Adrenal gland (tissue), 12 donors: Measurements from ENCODE around the gene TOB2. TPM values are rescaled to one million over a fixed set of nuclear protein-coding genes. Genes with fewer than 3 reads are reported as not detected.
A peak's percentile ranks its signal among the peaks of the same experiment; 100 is the strongest.

Experiments
- DNase-seq, 7 donors: peaks; one replicate each; pipeline ENCODE4 v3.0.0-alpha.2; 2019 to 2020
- H3K27ac ChIP-seq, 5 donors: fragments of 200-600 bp; sonication (generic) in 4 of 5; 1 replicate in 3 of 5; 2 replicates in 2 of 5; pipeline versions ENCODE4 v1.5.1 to v1.8.0; 2016 to 2020; ENCODE audit warnings: mild to moderate bottlenecking in 1 of 5
- H3K27me3 ChIP-seq: fragments of 200-600 bp; 2 replicates; pipeline ENCODE4 v1.8.0; 2021
- H3K36me3 ChIP-seq, 2 donors: fragments of 200-600 bp; replicated peaks in 1 of 2; 1 replicate in 1 of 2; 2 replicates in 1 of 2; pipeline versions ENCODE4 v1.5.1 to v1.8.0; 2018 to 2022
- H3K4me1 ChIP-seq, 2 donors: fragments of 200-600 bp; replicated peaks in 1 of 2; 1 replicate in 1 of 2; 2 replicates in 1 of 2; pipeline versions ENCODE4 v1.5.1 to v1.8.0; 2018 to 2021
- H3K4me3 ChIP-seq, 4 donors: fragments of 200-600 bp; sonication (generic) in 3 of 4; one replicate each; pipeline ENCODE4 v1.5.1; 2016 to 2018
- H3K9me3 ChIP-seq, 3 donors: fragments of 200-600 bp; sonication (generic) in 1 of 3; replicated peaks in 1 of 3; 1 replicate in 2 of 3; 2 replicates in 1 of 3; pipeline versions ENCODE4 v1.5.1 to v1.8.0; 2016 to 2021
- CTCF ChIP-seq, 6 experiments: fragments of 450-650 bp in 4 of 6; fragments of 200-600 bp in 2 of 6; sonication (generic) in 1 of 6; IDR thresholded peaks; 1 replicate in 5 of 6; 2 replicates in 1 of 6; pipeline versions ENCODE4 v1.5.1 to v1.8.0; 2016 to 2021; ENCODE audit warnings: antibody characterized with exemption in 6 of 6, mild to moderate bottlenecking in 2 of 6, moderate library complexity in 1 of 6
- POLR2A ChIP-seq, 2 donors: fragments of 450-650 bp; IDR thresholded peaks; one replicate each; pipeline ENCODE4 v1.6.1; 2017; ENCODE audit warnings: antibody characterized with exemption in 2 of 2, mild to moderate bottlenecking in 2 of 2, moderate library complexity in 1 of 2
- WGBS, 4 donors: extraction: QIAGEN DNeasy Blood & Tissue Kit in 2 of 4; methylation state at CpG; one replicate each; pipeline versions ENCODE4 v1.1.5 to v1.1.7; 2013 to 2017; 5-methylcytosine and 5-hydroxymethylcytosine counted together
- intact Hi-C, 2 donors: fragments of 100-400 bp; cut with DNase I; formaldehyde crosslinking; loops; one replicate each; pipeline versions ENCODE4 v1.14.1 to v1.15.0; 2022 to 2023
- polyA plus RNA-seq, 3 donors: library from polyadenylated mRNA; stranded (reverse); fragments of 200-250 nt in 2 of 3; fragments of 350-450 nt in 1 of 3; fragmentation: Illumina TruSeq in 1 of 3; extraction: RNeasy Lipid Tissue Mini Kit (QIAGEN cat#74804) in 1 of 3; gene quantifications; one replicate each; pipeline ENCODE4 v1.2.3, GENCODE V29; 2013 to 2014
- total RNA-seq, 9 donors: library from RNA; depleted of rRNA in 4 of 9; stranded (reverse); fragments of >200 nt in 4 of 9; fragments of 120-200 nt in 1 of 9; fragmentation: NEBNext Ultra II Directional in 1 of 9; extraction: Animal tissue kit (Norgen Biotek cat#: 25700) in 1 of 9; gene quantifications; one replicate each; pipeline versions ENCODE4 v1.1.0 to v1.2.4, GENCODE V29; 2013 to 2023
- donor health status: healthy with polysubstance abuse.
- donor health status: Bipolar disorder and iron deficiency.
- donor health status: DM: yes; HTN: yes; CAD: no.
- donor health status: DM: no; HTN: no; CAD: no.
- donor health status: DM: no; HTN: no; CAD: no.
- donor health status: DM: yes; HTN: yes; CAD: no.

The TOB2 gene
- total and polyA plus RNA-seq, 12 donors, result 14.7 to 117 (median 41.1) TPM

- Histone ChIP-seq H3K27ac (no peak overlapping the region), H3K9me3 (no peaks in the 10 kb centered on the region), H3K27me3 (no peaks in the 10 kb centered on the region), H3K4me1 (peaks cover 8 to 16% of the 10 kb centered on the region in 2 donors), H3K4me3 (no peak overlapping the region), H3K36me3 (peaks cover 0 to 43% of the 10 kb centered on the region in 2 donors)
- TF ChIP-seq CTCF (IDR thresholded peaks at IDR 0.05) (no peak), POLR2A (IDR thresholded peaks at IDR 0.05) (no peak)
- WGBS, 4 donors, result 88 to 96% (median 89%) methylated on average over 6 to 7 of the region's 7 CpGs
- intact Hi-C loops, result no loop called here
- DNase-seq, result no peak
These were observed 59.3 kb downstream of the TOB2 start for GRCh38 chr22:41387341-41387740.

GRCh38 chr22:41384128-41384527 is 62.5 kb downstream of the TOB2 start:
- Histone ChIP-seq H3K4me1 (peaks cover 17 to 31% of the 10 kb centered on the region in 2 donors), H3K27me3 (no peaks in the 10 kb centered on the region), H3K4me3 (no peak overlapping the region), H3K36me3 (peaks cover 0 to 23% of the 10 kb centered on the region in 2 donors), H3K27ac (peak overlapping the region in 2 of 5 donors; percentile 99), H3K9me3 (no peaks in the 10 kb centered on the region)
- intact Hi-C loops, result no loop called here
- no peak for DNase-seq
- TF ChIP-seq POLR2A (IDR thresholded peaks at IDR 0.05), result no peak
- TF ChIP-seq CTCF (IDR thresholded peaks at IDR 0.05), result no peak

Other genes with a start within 250 kb of the TOB2 start
- gene L3MBTL2, start 241.5 kb downstream of the TOB2 start, total RNA-seq, result 10 to 100 TPM; 16.1 to 31.9 (median 25.7) TPM
- 10 to 100 TPM; 18.7 to 23.7 (median 21.4) TPM for gene L3MBTL2, start 241.5 kb downstream of the TOB2 start, polyA plus RNA-seq
- 10 to 100 TPM in 1 of 9 donors, 1 to 10 TPM in 8; 1.4 to 10.2 (median 3.3) TPM for gene CHADL, start 205.9 kb downstream of the TOB2 start, total RNA-seq
- 10 to 100 TPM in 1 of 3 donors, 1 to 10 TPM in 1, under 1 TPM in 1; 0.15 to 21.9 (median 9.2) TPM for gene CHADL, start 205.9 kb downstream of the TOB2 start, polyA plus RNA-seq
- gene RANGAP1, start 160.6 kb downstream of the TOB2 start, total RNA-seq, result 100 to 1,000 TPM in 1 of 9 donors, 10 to 100 TPM in 8; 56.6 to 134 (median 74.6) TPM
- 10 to 100 TPM; 57.4 to 91.9 (median 78.8) TPM for gene RANGAP1, start 160.6 kb downstream of the TOB2 start, polyA plus RNA-seq
- 100 to 1,000 TPM in 2 of 9 donors, 10 to 100 TPM in 7; 36.4 to 133 (median 79.4) TPM for gene ZC3H7B, start 145.3 kb downstream of the TOB2 start, total RNA-seq
- 10 to 100 TPM; 31.2 to 71.5 (median 33.1) TPM for gene ZC3H7B, start 145.3 kb downstream of the TOB2 start, polyA plus RNA-seq
- gene TEF, start 64.9 kb downstream of the TOB2 start, total RNA-seq, result 10 to 100 TPM in 8 of 9 donors, 1 to 10 TPM in 1; 7.2 to 33.9 (median 23.2) TPM
- gene TEF, start 64.9 kb downstream of the TOB2 start, polyA plus RNA-seq, result 10 to 100 TPM; 11.8 to 17.5 (median 15.2) TPM
- gene PHF5A, start 21.9 kb upstream of the TOB2 start, total RNA-seq, result 10 to 100 TPM; 18.2 to 49.0 (median 27.8) TPM
- gene PHF5A, start 21.9 kb upstream of the TOB2 start, polyA plus RNA-seq, result 10 to 100 TPM; 29.5 to 50.8 (median 38.4) TPM
- gene ACO2, start 22.3 kb upstream of the TOB2 start, total RNA-seq, result 100 to 1,000 TPM; 104 to 212 (median 146) TPM
- gene ACO2, start 22.3 kb upstream of the TOB2 start, polyA plus RNA-seq, result 100 to 1,000 TPM in 1 of 3 donors, 10 to 100 TPM in 2; 35.5 to 135 (median 64.8) TPM
- gene POLR3H, start 97.7 kb upstream of the TOB2 start, total RNA-seq, result 10 to 100 TPM; 18.7 to 92.6 (median 37.9) TPM
- gene POLR3H, start 97.7 kb upstream of the TOB2 start, polyA plus RNA-seq, result 10 to 100 TPM; 45.1 to 61.5 (median 53.6) TPM
- 100 to 1,000 TPM in 7 of 9 donors, 10 to 100 TPM in 1, 1 to 10 TPM in 1; 7.4 to 281 (median 182) TPM for gene CSDC2, start 114.2 kb upstream of the TOB2 start, total RNA-seq
- 100 to 1,000 TPM in 2 of 3 donors, 1 to 10 TPM in 1; 7.5 to 368 (median 212) TPM for gene CSDC2, start 114.2 kb upstream of the TOB2 start, polyA plus RNA-seq
- gene PMM1, start 143.0 kb upstream of the TOB2 start, total RNA-seq, result 100 to 1,000 TPM in 1 of 9 donors, 10 to 100 TPM in 8; 39.4 to 105 (median 71.6) TPM
- gene PMM1, start 143.0 kb upstream of the TOB2 start, polyA plus RNA-seq, result 10 to 100 TPM; 37.8 to 53.0 (median 43.0) TPM
- gene DESI1, start 174.2 kb upstream of the TOB2 start, total RNA-seq, result 10 to 100 TPM; 11.4 to 64.7 (median 29.3) TPM
- 10 to 100 TPM; 47.5 to 82.8 (median 58.7) TPM for gene DESI1, start 174.2 kb upstream of the TOB2 start, polyA plus RNA-seq
- gene XRCC6, start 174.5 kb upstream of the TOB2 start, total RNA-seq, result 100 to 1,000 TPM; 211 to 498 (median 242) TPM
- 100 to 1,000 TPM; 122 to 475 (median 216) TPM for gene XRCC6, start 174.5 kb upstream of the TOB2 start, polyA plus RNA-seq
- 100 to 1,000 TPM; 107 to 266 (median 166) TPM for gene SNU13, start 242.1 kb upstream of the TOB2 start, total RNA-seq
- 100 to 1,000 TPM; 152 to 446 (median 241) TPM for gene SNU13, start 242.1 kb upstream of the TOB2 start, polyA plus RNA-seq